MV-4-11 (cell line): ENCODE data around the gene DTNB.
"Not testable (repeated sequence)": the region's sequence is repeated elsewhere in the genome, so short reads cannot be mapped to it uniquely, and the experiment has no call there.

ENCODE experiments used
- DNase-seq: peaks from one replicate; lab custom pipeline; 2025; lab: John Stamatoyannopoulos, UW

Gene DTNB

GRCh38 chr2:25682082-25682481 is 8.7 kb upstream of the DTNB start:
- DNase-seq = no peak

GRCh38 chr2:25677877-25678276 is 4.5 kb upstream of the DTNB start:
- no peak for DNase-seq

- no peak for DNase-seq
These were observed 643 bp upstream of the DTNB start for GRCh38 chr2:25674077-25674362.

DNA sequence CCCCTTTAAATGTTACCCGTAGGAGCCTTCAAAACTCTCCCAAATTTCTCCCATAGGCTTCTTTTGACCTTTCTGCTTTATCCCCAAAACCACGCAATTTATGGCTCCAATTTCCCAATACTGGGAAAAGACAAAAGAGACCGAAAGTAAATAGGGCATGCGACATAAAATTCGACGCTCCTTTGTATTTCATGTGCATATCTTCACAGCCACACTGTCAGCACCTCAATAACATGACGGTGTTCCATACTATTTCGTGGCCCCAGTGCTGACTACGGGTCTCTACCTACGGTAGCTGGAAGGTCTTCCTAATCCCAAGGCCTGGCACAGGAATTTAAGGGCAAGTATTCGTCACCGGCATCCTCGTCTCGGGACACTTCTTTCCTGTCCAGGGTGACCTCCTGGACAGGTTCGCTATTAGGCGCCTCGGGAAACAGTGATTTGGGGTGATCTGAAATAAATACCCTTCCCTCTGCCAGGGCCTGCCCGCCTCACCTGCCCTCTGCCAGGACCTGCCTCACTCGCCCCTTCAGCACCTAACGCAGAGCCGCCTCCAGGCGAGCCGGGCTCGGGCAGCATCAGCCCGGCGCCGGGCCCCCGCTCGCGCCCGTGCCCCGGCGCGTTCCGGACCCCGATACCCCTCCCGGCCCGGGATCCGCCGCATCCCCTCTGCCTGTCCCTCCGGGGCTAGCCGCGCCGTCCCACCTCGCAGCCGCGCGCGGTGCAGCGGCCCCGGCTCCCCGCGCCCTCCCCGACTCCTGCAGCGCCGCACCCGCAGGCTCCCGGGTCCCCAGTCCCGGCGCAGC is 680 bp downstream of the DTNB start:
- no peak for DNase-seq

- no peak for DNase-seq
These were observed 1.8 kb downstream of the DTNB start for GRCh38 chr2:25671622-25672021.

DNA sequence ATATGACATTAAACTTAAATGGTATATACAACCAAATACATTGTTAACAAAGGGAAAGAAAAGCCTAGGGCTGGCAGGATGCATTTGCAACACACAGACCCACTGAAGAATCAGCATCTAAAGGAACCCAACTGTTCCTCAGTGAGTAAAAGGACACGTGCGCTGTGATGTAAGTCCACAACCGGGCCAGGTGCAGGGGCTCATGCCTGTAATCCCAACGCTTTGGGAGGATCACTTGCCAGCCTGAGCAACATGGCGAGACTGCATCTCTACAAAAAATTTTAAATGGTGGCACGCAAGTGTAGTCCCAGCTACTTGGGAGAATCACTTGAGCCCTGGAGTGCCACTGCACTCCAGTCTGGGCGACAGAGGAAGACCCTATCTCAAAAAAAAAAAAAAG is 3.9 kb downstream of the DTNB start:
- no peak for DNase-seq

- DNase-seq = no peak
These were observed 7.2 kb downstream of the DTNB start for GRCh38 chr2:25666218-25666617.

- DNase-seq = not testable (repeated sequence)
These were observed 7.9 kb downstream of the DTNB start for GRCh38 chr2:25665429-25665828.

GRCh38 chr2:25664965-25665307 is 8.4 kb downstream of the DTNB start:
- no peak for DNase-seq

- DNase-seq = peak; percentile 51
These were observed 9.0 kb downstream of the DTNB start for GRCh38 chr2:25664183-25664964.

DNA sequence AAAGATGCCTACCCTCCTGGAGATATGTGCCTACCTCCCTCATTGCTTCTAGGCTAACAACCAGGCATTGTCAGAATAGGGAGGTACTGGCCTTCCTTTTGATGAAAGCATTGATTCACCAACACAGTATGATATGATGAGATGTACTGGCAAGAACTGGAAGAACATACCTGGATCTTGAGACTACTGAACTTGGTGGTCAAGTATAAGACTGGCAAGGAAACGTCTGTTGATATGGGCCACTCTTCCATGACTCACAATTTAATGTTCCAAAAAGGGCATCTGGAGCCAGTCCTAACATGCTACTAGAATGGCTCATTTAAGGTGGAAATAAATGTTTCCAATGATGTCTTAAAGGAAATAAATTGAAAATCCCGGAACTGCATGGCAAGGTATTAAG is 18.1 kb downstream of the DTNB start:
- DNase-seq = no peak

- DNase-seq = no peak
These were observed 18.6 kb downstream of the DTNB start for GRCh38 chr2:25654801-25655200.

GRCh38 chr2:25651782-25652455 is 21.5 kb downstream of the DTNB start:
- no peak for DNase-seq

GRCh38 chr2:25651066-25651465 is 22.3 kb downstream of the DTNB start:
- no peak for DNase-seq

DNA sequence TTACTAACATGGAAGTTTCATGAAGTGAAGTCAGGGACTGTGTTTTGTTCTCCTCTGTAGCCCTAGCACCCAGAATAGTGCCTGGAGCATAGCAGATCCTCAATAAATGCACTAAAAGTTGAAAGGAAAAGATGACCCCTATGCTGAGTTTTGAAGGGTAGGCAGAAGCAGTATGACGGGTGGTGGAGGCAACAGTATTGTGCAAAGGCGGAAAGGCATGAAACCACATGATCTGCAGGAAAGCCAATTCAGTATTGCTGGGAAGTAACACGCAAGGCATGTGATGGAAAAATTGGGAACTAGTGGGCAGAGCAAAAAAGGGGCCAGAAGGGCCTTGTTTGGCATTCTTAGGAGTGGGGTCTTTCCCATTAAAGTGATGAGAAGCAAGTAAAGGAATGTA is 23.1 kb downstream of the DTNB start:
- no peak for DNase-seq

DNA sequence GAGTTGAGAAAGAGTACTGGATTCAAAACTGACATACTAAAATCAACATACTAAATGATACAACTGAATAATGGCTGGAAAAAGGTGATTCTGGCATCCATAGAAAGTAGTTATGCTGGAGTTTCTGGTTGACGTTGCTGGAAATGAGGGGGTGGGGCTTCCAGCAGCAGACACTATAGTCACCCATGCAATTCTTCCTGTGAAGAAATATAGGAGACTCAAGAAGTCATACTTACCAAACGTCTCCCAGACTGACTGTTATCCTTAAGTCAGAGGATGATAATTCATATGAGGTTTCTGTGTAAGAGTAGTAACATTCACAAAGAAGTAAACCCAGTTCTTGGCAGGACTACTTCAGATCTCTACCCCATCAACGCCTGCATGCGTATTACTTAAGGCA is 23.6 kb downstream of the DTNB start:
- no peak for DNase-seq

DNA sequence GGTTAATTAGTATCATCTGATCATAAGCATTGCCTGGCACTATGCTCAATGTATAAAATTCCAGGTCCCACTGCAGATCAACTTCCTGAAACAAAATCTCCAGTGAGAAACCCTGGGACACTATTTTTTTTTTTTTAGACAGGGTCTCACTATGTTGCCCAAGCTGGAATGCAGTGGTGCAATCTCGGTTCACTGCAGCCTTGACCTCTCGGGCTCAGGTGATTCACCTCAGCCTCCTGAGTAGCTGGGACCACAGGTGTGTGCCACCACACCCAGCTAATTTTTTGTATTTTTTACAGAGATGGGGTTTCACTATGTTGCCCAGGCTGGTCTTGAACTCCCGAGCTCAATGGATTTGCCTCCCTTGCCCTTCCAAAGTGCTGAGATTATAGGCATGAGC is 31.1 kb downstream of the DTNB start:
- DNase-seq = no peak

- no peak for DNase-seq
These were observed 33.7 kb downstream of the DTNB start for GRCh38 chr2:25639696-25640095.

GRCh38 chr2:25639131-25639530 is 34.2 kb downstream of the DTNB start:
- DNase-seq = no peak

DNA sequence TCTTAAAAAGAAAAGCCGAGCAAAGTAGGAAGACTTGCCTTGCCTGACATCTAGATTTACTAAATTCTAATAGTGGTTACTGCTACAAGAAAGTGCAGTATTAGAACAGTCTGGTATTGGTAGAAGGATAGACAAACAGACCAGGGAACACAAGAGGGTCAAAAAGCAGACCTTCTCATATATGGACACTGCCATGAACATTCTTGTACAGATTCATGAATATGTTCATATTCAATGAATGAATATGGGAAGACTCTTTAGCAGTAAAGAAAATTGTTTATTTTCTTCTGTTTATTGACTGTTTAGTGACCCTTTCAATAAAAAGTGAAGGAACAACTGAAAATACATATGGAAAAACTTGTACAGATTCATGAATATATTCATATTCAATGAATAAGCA is 37.6 kb downstream of the DTNB start:
- DNase-seq = no peak

- DNase-seq = not testable (repeated sequence)
These were observed 39.6 kb downstream of the DTNB start for GRCh38 chr2:25633801-25634200.

DNA sequence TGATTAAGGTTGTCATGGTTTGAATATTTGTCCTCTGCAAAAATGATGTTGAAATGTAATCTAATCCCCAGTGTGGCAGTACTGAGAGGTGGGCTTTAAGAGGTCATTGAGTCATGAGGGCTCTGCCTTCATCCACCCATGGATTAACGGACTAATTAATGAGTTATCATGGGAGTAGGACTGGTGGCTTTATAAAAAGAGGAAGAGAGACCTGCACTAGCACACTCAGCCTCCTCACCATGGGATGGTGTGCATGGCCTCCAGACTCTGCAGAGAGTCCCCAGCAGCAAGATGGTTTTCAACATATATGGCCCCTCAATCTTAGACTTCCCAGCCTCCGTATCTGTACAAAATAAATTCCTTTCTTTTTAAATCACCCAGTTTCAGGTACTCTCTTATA is 41.0 kb downstream of the DTNB start:
- DNase-seq = peak; percentile 55

DNA sequence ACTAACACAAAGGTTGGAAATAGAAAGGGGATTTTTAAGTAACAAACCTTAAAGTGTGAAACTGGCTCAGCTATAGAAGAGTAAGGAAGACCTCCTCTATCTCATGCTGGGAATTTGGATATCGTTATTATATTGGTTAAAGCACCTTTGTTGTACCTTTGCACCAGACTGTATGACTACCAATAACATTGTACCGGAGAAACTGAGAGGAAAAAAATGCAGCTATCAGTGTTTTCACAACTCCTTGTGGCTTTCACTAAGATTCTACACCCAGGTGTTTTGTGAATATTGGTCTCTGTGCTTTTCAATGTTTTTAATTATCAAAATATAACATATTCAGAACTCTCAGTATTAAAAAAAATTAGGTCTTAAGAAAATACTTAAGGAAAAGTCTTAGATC is 48.7 kb downstream of the DTNB start:
- no peak for DNase-seq
